ENCODE measurements around the gene GLB1L2.

Gene GLB1L2

DNA sequence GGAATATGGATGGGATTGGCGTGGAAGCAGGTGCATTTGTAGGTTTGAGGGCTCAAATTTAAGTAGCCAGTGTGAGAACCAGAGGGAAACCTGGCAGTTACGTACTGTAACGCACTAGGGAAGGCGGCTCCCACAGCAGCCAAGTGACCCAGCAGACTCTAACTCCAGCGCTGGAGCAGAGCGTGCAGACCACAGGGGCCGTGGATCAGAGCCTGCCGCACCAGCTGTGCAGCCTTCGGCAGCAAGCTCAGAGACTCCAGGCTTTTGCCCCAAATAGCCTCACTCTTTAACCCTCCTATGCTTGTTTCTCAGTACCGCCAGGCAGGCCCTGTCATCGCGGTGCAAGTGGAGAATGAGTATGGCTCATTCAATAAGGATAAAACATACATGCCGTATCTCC, 43.3 kb upstream of the GLB1L2 start:
- Mint-ChIP-seq H3K4me1 (peaks cover 33% of the 10 kb centered on the region), H3K27ac (no peak overlapping the region), H3K27me3 (ENCODE audit: low read depth, poor library complexity) (peaks cover 12% of the 10 kb centered on the region), H3K4me3 (no peak overlapping the region), H3K36me3 (ENCODE audit: low read depth) (no peaks in the 10 kb centered on the region), H3K9me3 (no peaks in the 10 kb centered on the region)
- TF ChIP-seq, protein P1, sequence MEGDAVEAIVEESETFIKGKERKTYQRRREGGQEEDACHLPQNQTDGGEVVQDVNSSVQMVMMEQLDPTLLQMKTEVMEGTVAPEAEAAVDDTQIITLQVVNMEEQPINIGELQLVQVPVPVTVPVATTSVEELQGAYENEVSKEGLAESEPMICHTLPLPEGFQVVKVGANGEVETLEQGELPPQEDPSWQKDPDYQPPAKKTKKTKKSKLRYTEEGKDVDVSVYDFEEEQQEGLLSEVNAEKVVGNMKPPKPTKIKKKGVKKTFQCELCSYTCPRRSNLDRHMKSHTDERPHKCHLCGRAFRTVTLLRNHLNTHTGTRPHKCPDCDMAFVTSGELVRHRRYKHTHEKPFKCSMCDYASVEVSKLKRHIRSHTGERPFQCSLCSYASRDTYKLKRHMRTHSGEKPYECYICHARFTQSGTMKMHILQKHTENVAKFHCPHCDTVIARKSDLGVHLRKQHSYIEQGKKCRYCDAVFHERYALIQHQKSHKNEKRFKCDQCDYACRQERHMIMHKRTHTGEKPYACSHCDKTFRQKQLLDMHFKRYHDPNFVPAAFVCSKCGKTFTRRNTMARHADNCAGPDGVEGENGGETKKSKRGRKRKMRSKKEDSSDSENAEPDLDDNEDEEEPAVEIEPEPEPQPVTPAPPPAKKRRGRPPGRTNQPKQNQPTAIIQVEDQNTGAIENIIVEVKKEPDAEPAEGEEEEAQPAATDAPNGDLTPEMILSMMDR (IDR thresholded peaks at IDR 0.05), result no peak
- no peak for DNase-seq

DNA sequence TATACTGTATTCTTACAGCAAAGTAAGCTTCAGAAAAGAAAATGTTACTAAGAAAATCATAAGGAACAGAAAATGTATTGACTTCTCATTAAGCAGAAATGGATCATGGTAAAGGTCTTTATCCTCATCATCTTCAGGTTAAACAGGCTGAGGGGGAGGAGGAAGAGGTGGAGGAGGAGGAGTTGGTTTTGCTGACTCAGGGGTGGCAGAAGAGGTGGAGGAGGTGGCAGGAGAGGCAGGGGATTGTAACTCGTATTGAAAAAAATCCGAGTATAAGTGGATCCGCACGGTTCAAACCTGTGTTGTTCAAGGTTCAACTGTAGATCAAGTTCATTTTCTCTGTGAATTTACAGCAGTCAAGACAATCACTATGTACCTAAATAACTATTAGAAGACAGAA, 42.6 kb upstream of the GLB1L2 start:
- Mint-ChIP-seq H3K36me3 (ENCODE audit: low read depth) (no peaks in the 10 kb centered on the region), H3K27me3 (ENCODE audit: low read depth, poor library complexity) (peaks cover 13% of the 10 kb centered on the region), H3K4me1 (peaks cover 33% of the 10 kb centered on the region), H3K27ac (no peak overlapping the region), H3K9me3 (no peaks in the 10 kb centered on the region), H3K4me3 (no peak overlapping the region)
- TF ChIP-seq, protein P1 (IDR thresholded peaks at IDR 0.05), result no peak
- no peak for DNase-seq

DNA sequence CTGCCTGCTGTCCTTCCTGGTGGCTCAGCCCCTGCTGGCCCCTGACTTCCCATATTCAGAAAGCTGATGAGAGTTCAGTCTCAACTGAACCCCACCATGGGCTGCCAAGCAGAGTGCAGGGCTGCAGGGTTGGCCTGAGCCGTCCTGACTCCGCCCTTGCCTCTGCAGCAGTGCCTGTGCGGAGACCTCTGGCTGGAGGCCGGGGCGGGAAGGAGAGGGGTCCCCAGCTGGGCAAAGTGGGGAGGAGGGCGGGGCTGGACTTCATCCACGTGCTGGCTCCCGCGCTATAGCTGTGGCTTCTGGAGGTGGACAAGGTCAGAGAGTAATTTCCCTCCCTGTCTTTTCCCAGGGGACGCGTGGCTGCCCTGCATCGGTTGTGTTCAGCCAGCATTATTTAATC, 42.0 kb upstream of the GLB1L2 start:
- no peak overlapping the region for H3K4me3 Mint-ChIP-seq
- peak overlapping the region; percentile 76 for H3K27ac Mint-ChIP-seq

DNA sequence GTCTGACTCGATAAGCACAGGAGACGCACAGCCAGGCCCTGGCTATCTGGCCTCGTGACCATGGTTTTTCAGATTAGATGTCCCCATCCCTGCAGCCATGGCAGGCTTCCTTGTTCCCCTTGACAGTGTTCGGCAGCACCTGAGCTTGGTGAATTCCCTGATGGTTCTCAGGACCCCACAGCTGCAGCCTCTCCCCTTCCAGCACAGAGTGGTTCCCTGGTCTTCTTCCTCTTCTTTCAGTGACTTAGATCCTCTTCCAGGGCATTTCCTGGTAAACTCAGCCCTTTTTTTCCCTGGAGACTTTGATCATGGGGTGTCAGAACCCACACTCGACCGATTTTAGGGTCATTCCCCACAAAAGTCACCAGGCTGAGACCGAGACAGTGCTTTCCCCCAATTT, 41.1 kb upstream of the GLB1L2 start:
- TF ChIP-seq, protein P1 (IDR thresholded peaks at IDR 0.05), result no peak
- H3K4me3 Mint-ChIP-seq, result no peak overlapping the region
- H3K4me1 Mint-ChIP-seq, result peaks cover 33% of the 10 kb centered on the region
- no peak for DNase-seq
- peaks cover 13% of the 10 kb centered on the region for H3K27me3 Mint-ChIP-seq (ENCODE audit: low read depth, poor library complexity)
- H3K27ac Mint-ChIP-seq, result no peak overlapping the region
- H3K9me3 Mint-ChIP-seq, result no peaks in the 10 kb centered on the region
- no peaks in the 10 kb centered on the region for H3K36me3 Mint-ChIP-seq (ENCODE audit: low read depth)

More for the DNA sequence above, 42.0 kb upstream of the GLB1L2 start:
- Mint-ChIP-seq H3K27me3 (ENCODE audit: low read depth, poor library complexity) (peaks cover 13% of the 10 kb centered on the region), H3K36me3 (ENCODE audit: low read depth) (no peaks in the 10 kb centered on the region), H3K9me3 (no peaks in the 10 kb centered on the region), H3K4me1 (peaks cover 33% of the 10 kb centered on the region)
- TF ChIP-seq, protein P1 (IDR thresholded peaks at IDR 0.05), result no peak
- peak; percentile 47 for DNase-seq

GRCh38 chr11:134291196-134291595, 40.6 kb upstream of the GLB1L2 start:
- Mint-ChIP-seq H3K27me3 (ENCODE audit: low read depth, poor library complexity) (peaks cover 9% of the 10 kb centered on the region), H3K36me3 (ENCODE audit: low read depth) (no peaks in the 10 kb centered on the region), H3K27ac (no peak overlapping the region), H3K4me3 (no peak overlapping the region), H3K4me1 (peaks cover 33% of the 10 kb centered on the region), H3K9me3 (no peaks in the 10 kb centered on the region)
- no peak for DNase-seq
- TF ChIP-seq, protein P1 (IDR thresholded peaks at IDR 0.05), result no peak

DNA sequence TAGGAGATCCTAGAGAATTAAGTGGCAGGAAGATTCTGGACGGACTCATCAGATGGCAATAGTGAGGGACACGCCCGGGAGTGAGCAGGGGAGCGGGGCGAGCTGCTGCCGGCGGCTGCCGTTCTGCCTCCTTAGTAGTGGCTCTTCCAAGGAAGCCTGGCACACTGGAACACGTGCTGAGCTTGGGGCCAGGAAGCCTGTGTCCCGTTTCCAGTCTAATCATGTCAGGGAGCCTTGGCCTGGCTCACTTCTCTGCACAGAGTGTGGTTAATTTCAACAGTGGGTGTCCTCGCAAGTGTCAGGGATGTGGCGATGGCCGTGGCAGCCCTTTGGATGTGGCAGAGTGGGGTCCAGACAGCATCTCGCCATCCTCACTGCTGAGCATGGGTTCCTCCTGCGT, 39.1 kb upstream of the GLB1L2 start:
- Mint-ChIP-seq H3K4me3 (no peak overlapping the region), H3K27ac (no peak overlapping the region), H3K27me3 (ENCODE audit: low read depth, poor library complexity) (peaks cover 4% of the 10 kb centered on the region), H3K9me3 (no peaks in the 10 kb centered on the region), H3K4me1 (peaks cover 29% of the 10 kb centered on the region), H3K36me3 (ENCODE audit: low read depth) (no peaks in the 10 kb centered on the region)
- TF ChIP-seq, protein P1 (IDR thresholded peaks at IDR 0.05), result no peak
- no peak for DNase-seq

Measured in nephron progenitor cell (in vitro differentiated cells).